22Rv1 (cell line): ENCODE measurements around the gene TXNRD2.

Experiments used
- CTCF ChIP-seq: fragments of 450-650 bp; IDR thresholded peaks from 2 replicates; pipeline ENCODE4 v1.5.1; 2017; ENCODE audit warnings: mild to moderate bottlenecking
- ZFX ChIP-seq: fragments of 450-650 bp; IDR thresholded peaks from 2 replicates; pipeline ENCODE4 v1.6.1; 2017; ENCODE audit warnings: antibody characterized with exemption, borderline replicate concordance

GRCh38 chr22:19904935-19905334 lies 36.7 kb downstream of the TXNRD2 start:
- no peak for TF ChIP-seq CTCF
- TF ChIP-seq ZFX, result no peak
